ENCODE measurements around the gene SELE.

The SELE gene

GRCh38 chr1:169682071-169682470 lies 51.8 kb downstream of the SELE start:
- no peak for DNase-seq

DNA sequence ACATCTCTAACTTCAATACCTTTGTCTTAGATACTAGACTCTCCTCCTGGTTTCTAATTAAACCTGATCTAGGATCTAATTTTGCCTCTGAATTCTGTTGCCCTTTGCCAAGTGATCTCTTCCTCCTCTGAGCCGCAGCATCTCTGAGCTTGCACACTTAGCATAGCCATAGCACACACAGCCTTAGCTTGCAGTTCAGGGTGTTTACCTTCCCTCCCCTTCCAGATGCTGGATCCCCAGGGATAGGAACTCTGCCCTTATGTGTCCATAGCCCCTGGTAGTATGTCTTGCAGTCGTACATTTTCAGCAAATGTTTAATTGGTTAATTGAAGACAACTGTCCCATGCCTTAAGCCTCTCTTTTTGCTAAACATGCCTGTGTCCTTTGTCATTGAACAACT lies 52.7 kb downstream of the SELE start:
- DNase-seq, result no peak

DNA sequence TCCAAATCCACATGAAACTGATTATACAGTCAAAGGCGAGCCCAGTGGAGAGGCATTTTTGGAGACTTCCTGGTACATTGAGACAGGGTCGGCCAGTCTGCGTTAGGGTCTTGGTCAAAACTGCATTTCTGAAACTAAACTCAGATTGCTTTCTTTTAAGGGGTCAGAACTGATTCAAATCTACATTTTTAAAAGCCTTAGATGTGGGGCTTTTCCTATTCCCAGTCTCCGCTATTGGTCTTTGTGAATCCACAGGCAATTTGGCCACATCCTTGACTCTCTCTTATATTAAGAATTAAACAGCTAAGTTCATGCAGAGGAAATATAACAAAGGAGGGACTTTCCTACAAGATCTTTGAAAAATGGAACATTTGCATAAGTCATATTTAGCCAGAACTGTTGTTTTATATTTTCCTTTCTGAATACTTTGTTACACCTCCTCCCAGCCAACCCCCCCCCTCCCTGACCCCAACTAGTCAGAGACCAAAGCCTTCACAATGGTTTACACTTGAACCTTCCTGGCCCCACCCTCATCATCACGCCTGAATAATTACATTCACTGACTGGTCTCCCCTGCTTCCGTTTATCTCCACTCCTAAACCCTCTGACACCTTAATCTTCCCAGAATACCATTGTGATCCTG lies 53.4 kb downstream of the SELE start:
- no peak for DNase-seq

DNA sequence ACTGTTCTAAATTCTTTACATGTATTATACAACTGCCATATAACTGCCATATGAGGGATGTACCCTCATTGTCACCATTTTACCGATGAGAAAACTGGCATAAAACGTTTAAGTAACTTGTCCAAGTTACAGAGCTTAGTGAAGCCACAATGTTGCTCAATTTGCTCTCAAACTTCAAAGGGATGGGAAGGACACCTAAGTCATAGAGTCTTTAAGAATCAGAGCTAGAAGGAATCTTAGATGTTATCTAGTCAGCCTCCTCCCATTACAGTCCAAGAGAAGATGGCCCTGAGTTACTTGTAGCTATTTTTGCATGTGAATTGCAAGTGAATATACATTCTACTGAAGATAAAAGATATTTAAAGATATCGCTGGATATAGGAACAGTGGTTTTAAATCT lies 54.2 kb downstream of the SELE start:
- DNase-seq, result no peak

- no peak for DNase-seq
Measured at GRCh38 chr1:169676001-169676400, 57.9 kb downstream of the SELE start.
